CD14-positive monocyte (primary cell): ENCODE measurements around the gene PDE8A. TPM values are rescaled to one million over a fixed set of nuclear protein-coding genes. Genes with fewer than 3 reads are reported as not detected.

ENCODE experiments used
- DNase-seq, 3 donors: peaks; one replicate each; pipeline ENCODE4 v3.0.0-alpha.2; 2011 to 2022
- H2AFZ ChIP-seq: 2 replicates; pipeline ENCODE4 v1.6.0; 2012; ENCODE audit warnings: mild to moderate bottlenecking, low read depth, low read length, inconsistent platforms; ENCODE audit not compliant: insufficient read depth, poor library complexity, severe bottlenecking
- H3K27ac ChIP-seq, 2 donors: 1 replicate in 1 of 2; 2 replicates in 1 of 2; pipeline ENCODE4 v1.5.1; 2012 to 2013; ENCODE audit warnings: low read length in 2 of 2, control low read depth in 1 of 2, inconsistent platforms in 1 of 2, low read depth in 1 of 2, mild to moderate bottlenecking in 1 of 2
- H3K27me3 ChIP-seq, 2 donors: one replicate each; pipeline versions ENCODE4 v1.6.0 to v1.6.1; 2011 to 2013; ENCODE audit warnings: low read length in 2 of 2; ENCODE audit not compliant: control insufficient read depth in 2 of 2, insufficient read depth in 2 of 2
- H3K36me3 ChIP-seq, 2 donors: replicated peaks in 1 of 2; 1 replicate in 1 of 2; 2 replicates in 1 of 2; pipeline versions ENCODE4 v1.5.1 to v1.6.1; 2012 to 2013; ENCODE audit warnings: low read length in 2 of 2, control low read depth in 1 of 2, inconsistent platforms in 1 of 2, mild to moderate bottlenecking in 1 of 2; ENCODE audit not compliant: insufficient read depth in 2 of 2, control insufficient read depth in 1 of 2
- H3K4me1 ChIP-seq, 2 donors: 1 replicate in 1 of 2; 2 replicates in 1 of 2; pipeline versions ENCODE4 v1.5.1 to v1.6.1; 2012 to 2013; ENCODE audit warnings: low read length in 2 of 2, control low read depth in 1 of 2, inconsistent platforms in 1 of 2, mild to moderate bottlenecking in 1 of 2, moderate library complexity in 1 of 2; ENCODE audit not compliant: insufficient read depth in 2 of 2, control insufficient read depth in 1 of 2
- H3K4me2 ChIP-seq: replicated peaks from 2 replicates; pipeline ENCODE3; 2012; ENCODE audit warnings: low read length, moderate library complexity, mild to moderate bottlenecking; ENCODE audit not compliant: poor library complexity, severe bottlenecking; ENCODE audit errors: extremely low read depth
- H3K4me3 ChIP-seq, 3 experiments: fragments of 200-600 bp in 1 of 3; sonication (generic) in 1 of 3; replicated peaks in 1 of 3; 1 replicate in 2 of 3; 2 replicates in 1 of 3; pipeline ENCODE4 v1.5.1; 2011 to 2013; ENCODE audit warnings: low read length in 3 of 3, mild to moderate bottlenecking in 3 of 3, control low read depth in 2 of 3, low read depth in 2 of 3, inconsistent platforms in 1 of 3, moderate library complexity in 1 of 3
- H3K79me2 ChIP-seq: 2 replicates; pipeline ENCODE4 v1.6.0; 2012; ENCODE audit warnings: mild to moderate bottlenecking, control low read depth, inconsistent platforms, low read length, moderate library complexity; ENCODE audit not compliant: insufficient read depth
- H3K9ac ChIP-seq: 2 replicates; pipeline ENCODE4 v1.6.0; 2017; ENCODE audit warnings: low read length, mild to moderate bottlenecking; ENCODE audit not compliant: insufficient read depth, poor library complexity, severe bottlenecking
- H3K9me3 ChIP-seq, 2 donors: replicated peaks in 1 of 2; 1 replicate in 1 of 2; 2 replicates in 1 of 2; pipeline versions ENCODE4 v1.5.1 to v1.6.1; 2012 to 2013; ENCODE audit warnings: low read length in 2 of 2, control low read depth in 1 of 2; ENCODE audit not compliant: control insufficient read depth in 1 of 2, insufficient read depth in 1 of 2
- H4K20me1 ChIP-seq: 2 replicates; pipeline ENCODE4 v1.6.0; 2012; ENCODE audit warnings: mild to moderate bottlenecking, low read length, control low read depth, moderate library complexity; ENCODE audit not compliant: insufficient read depth
- H3K27ac Mint-ChIP-seq, 7 donors: one replicate each; pipeline ENCODE4 v1.8.0; 2020; ENCODE audit warnings: mild to moderate bottlenecking in 7 of 7, mixed read lengths in 7 of 7, moderate library complexity in 6 of 7, inconsistent platforms in 2 of 7
- H3K27me3 Mint-ChIP-seq, 3 donors: one replicate each; pipeline ENCODE4 v1.8.0; 2021 to 2022; ENCODE audit warnings: low read depth in 3 of 3, mild to moderate bottlenecking in 3 of 3, mixed read lengths in 3 of 3, moderate library complexity in 3 of 3, inconsistent platforms in 1 of 3
- H3K36me3 Mint-ChIP-seq, 2 donors: one replicate each; pipeline ENCODE4 v1.8.0; 2020; ENCODE audit warnings: mixed read lengths in 2 of 2, inconsistent platforms in 1 of 2, mild to moderate bottlenecking in 1 of 2
- H3K4me1 Mint-ChIP-seq: one replicate; pipeline ENCODE4 v1.8.0; 2020; ENCODE audit warnings: mild to moderate bottlenecking, mixed read lengths
- H3K4me3 Mint-ChIP-seq, 2 donors: one replicate each; pipeline ENCODE4 v1.8.0; 2020; ENCODE audit warnings: mild to moderate bottlenecking in 2 of 2, mixed read lengths in 2 of 2, moderate library complexity in 1 of 2
- H3K9me3 Mint-ChIP-seq, 7 donors: one replicate each; pipeline ENCODE4 v1.8.0; 2020 to 2022; ENCODE audit warnings: mixed read lengths in 7 of 7, mild to moderate bottlenecking in 6 of 7, moderate library complexity in 6 of 7, inconsistent platforms in 2 of 7
- WGBS: methylation state at CpG from one replicate; pipeline ENCODE4 v1.1.5; 2013; ENCODE audit warnings: missing lambda C conversion rate; ENCODE audit not compliant: insufficient coverage; 5-methylcytosine and 5-hydroxymethylcytosine counted together
- intact Hi-C, 2 donors: fragments of 100-400 bp; cut with micrococcal nuclease; formaldehyde crosslinking; loops; one replicate each; pipeline versions ENCODE4 v1.15.0 to v1.15.1; 2023
- polyA plus RNA-seq, 3 donors: library from polyadenylated mRNA; depleted of rRNA in 1 of 3; unstranded in 2 of 3; stranded (reverse) in 1 of 3; fragments of 300-500 nt in 2 of 3; fragments of >200 nt in 1 of 3; fragmentation: Illumina TruSeq in 2 of 3; gene quantifications; 1 replicate in 2 of 3; 2 replicates in 1 of 3; pipeline ENCODE4 v1.2.3, GENCODE V29; 2012 to 2021
- TF ChIP-seq, protein P1 (sequence below): fragments of 200-600 bp; IDR thresholded peaks from one replicate; pipeline ENCODE4 v1.8.0; 2022; ENCODE audit warnings: antibody characterized with exemption, mild to moderate bottlenecking

The PDE8A gene
- polyA plus RNA-seq, 3 donors = 2.8 to 33.4 (median 4.9) TPM

DNA sequence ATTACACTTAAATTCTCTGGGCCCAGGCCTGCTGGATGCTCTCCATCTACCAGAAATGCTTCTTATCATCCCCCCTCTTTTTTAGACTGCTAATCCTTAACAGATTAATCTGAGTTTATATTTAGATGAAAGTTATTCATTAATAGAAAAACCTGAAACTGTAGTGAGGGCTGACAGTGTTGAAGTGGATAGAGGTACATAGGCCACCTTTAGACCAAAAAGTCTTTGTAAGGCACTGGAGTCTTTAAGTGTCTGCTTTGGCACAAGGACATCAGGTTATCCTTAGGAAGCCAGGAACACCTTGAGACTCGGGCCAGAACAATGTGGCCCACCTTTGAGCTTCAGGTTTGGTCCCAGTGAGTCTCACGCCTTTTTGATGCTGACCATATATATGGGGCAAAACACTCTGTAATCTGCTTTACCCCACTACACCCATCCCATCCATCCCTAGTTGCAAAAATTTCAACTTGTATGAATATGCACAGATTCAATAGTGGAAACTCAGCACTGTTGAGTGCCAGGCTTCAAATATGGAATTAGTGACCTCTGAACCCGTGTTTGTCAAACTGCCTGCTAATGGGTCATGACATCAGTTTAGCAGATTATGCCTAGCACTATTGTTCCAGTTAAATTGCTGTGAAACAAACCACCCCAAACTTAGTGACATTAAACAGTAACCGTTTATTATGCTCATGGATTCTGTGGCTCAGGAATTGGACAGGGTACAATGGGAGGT lies 44.0 kb downstream of the PDE8A start:
- H3K4me3 Mint-ChIP-seq = no peak overlapping the region

GRCh38 chr15:85026304-85027032 lies 44.8 kb downstream of the PDE8A start:
- intact Hi-C loops = no loop called here
- Mint-ChIP-seq H3K27ac (no peak overlapping the region), H3K4me1 (peaks cover 48% of the 10 kb centered on the region), H3K4me3 (no peak overlapping the region), H3K9me3 (no peaks in the 10 kb centered on the region), H3K36me3 (peaks cover 0 to 3% of the 10 kb centered on the region in 2 donors), H3K27me3 (no peaks in the 10 kb centered on the region)
- Histone ChIP-seq H3K27ac (no peak overlapping the region), H3K36me3 (no peaks in the 10 kb centered on the region), H3K9ac (no peak overlapping the region), H3K4me1 (peaks cover 10 to 13% of the 10 kb centered on the region in 2 donors), H3K79me2 (peaks cover 41% of the 10 kb centered on the region), H3K27me3 (no peaks in the 10 kb centered on the region), H4K20me1 (peaks cover 93% of the 10 kb centered on the region), H2AFZ (no peak overlapping the region), H3K4me3 (no peak overlapping the region), H3K9me3 (no peaks in the 10 kb centered on the region), H3K4me2 (no peak overlapping the region)
- no CpG with 5 or more reads among the region's 2 CpGs for WGBS
- DNase-seq = no peak
- TF ChIP-seq, protein P1, sequence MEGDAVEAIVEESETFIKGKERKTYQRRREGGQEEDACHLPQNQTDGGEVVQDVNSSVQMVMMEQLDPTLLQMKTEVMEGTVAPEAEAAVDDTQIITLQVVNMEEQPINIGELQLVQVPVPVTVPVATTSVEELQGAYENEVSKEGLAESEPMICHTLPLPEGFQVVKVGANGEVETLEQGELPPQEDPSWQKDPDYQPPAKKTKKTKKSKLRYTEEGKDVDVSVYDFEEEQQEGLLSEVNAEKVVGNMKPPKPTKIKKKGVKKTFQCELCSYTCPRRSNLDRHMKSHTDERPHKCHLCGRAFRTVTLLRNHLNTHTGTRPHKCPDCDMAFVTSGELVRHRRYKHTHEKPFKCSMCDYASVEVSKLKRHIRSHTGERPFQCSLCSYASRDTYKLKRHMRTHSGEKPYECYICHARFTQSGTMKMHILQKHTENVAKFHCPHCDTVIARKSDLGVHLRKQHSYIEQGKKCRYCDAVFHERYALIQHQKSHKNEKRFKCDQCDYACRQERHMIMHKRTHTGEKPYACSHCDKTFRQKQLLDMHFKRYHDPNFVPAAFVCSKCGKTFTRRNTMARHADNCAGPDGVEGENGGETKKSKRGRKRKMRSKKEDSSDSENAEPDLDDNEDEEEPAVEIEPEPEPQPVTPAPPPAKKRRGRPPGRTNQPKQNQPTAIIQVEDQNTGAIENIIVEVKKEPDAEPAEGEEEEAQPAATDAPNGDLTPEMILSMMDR = no peak

More for the DNA sequence above, 44.0 kb downstream of the PDE8A start:
- Histone ChIP-seq H3K27me3 (no peaks in the 10 kb centered on the region), H3K79me2 (peaks cover 45% of the 10 kb centered on the region), H3K4me1 (peaks cover 10 to 13% of the 10 kb centered on the region in 2 donors), H3K27ac (no peak overlapping the region), H4K20me1 (peaks cover 92% of the 10 kb centered on the region), H3K4me2 (no peak overlapping the region), H3K9me3 (no peaks in the 10 kb centered on the region), H3K36me3 (no peaks in the 10 kb centered on the region), H3K4me3 (no peak overlapping the region), H2AFZ (no peak overlapping the region), H3K9ac (no peak overlapping the region)
- no peak for DNase-seq
- Mint-ChIP-seq H3K27me3 (no peaks in the 10 kb centered on the region), H3K4me1 (peaks cover 48% of the 10 kb centered on the region), H3K9me3 (no peaks in the 10 kb centered on the region), H3K27ac (no peak overlapping the region), H3K36me3 (peaks cover 0 to 3% of the 10 kb centered on the region in 2 donors)
- 93% methylated on average over 3 of the region's 4 CpGs for WGBS
- intact Hi-C loops = no loop called here
- TF ChIP-seq, protein P1 = no peak
